HepG2 (cell line): ENCODE measurements around the gene RBPJ. TPM values are rescaled to one million over a fixed set of nuclear protein-coding genes. Genes with fewer than 3 reads are reported as not detected.

Source experiments
- ATAC-seq: fragments of 200-7000 bp; cut with Tn5 transposase; 3 replicates; pipeline ENCODE4 v1.9.1; 2020; ENCODE audit warnings: mild to moderate bottlenecking, moderate library complexity
- BruUV-seq: library from RNA; stranded (reverse); fragments of 400-500 nt; replicated peaks from 2 replicates; lab custom pipeline; 2021; lab: Mats Ljungman, UMichigan
- CTCF ChIA-PET: fragments of 300-600 bp; formaldehyde crosslinking; extraction: SDS; loops from one replicate; lab custom pipeline; 2021; ENCODE audit warnings: low total read pairs, inconsistent platforms, low intra/inter-chr PET ratio; lab: Yijun Ruan, JAX
- POLR2A ChIA-PET: fragments of 350-600 bp; sonication (Branson Sonifier 250); formaldehyde crosslinking; loops from one replicate; lab custom pipeline; 2020; ENCODE audit warnings: antibody characterized with exemption, inconsistent platforms; lab: Yijun Ruan, JAX
- DNase-seq: peaks from one replicate; pipeline ENCODE4 v3.0.0-alpha.2; 2015; ENCODE audit warnings: low spot score
- FAIRE-seq: peaks from 3 replicates; lab custom pipeline; 2011; peaks lifted over from hg19 to GRCh38; lab: Jason Lieb, UNC
- H2AFZ ChIP-seq: one replicate; pipeline ENCODE4 v1.6.1; 2011; ENCODE audit warnings: low read length, inconsistent platforms
- H3K27ac ChIP-seq: fragments of 300-600 bp; 3 replicates; pipeline ENCODE4 v1.8.0; 2011; ENCODE audit warnings: mixed run types, mild to moderate bottlenecking, mixed read lengths, low read length, inconsistent platforms; ENCODE audit not compliant: insufficient read depth; ENCODE audit errors: extremely low read length
- H3K27me3 ChIP-seq, 2 experiments: fragments of 200-600 bp in 1 of 2; 2 replicates in 1 of 2; 3 replicates in 1 of 2; pipeline versions ENCODE4 v1.6.0 to v1.8.0; 2011; ENCODE audit warnings: low read length in 2 of 2, mild to moderate bottlenecking in 2 of 2, moderate library complexity in 2 of 2, inconsistent platforms in 1 of 2; ENCODE audit not compliant: insufficient read depth in 2 of 2, control insufficient read depth in 1 of 2
- H3K36me3 ChIP-seq, 2 experiments: fragments of 200-600 bp in 1 of 2; replicated peaks in 1 of 2; 2 replicates in 1 of 2; 3 replicates in 1 of 2; pipeline versions ENCODE4 v1.5.1 to v1.8.0; 2011; ENCODE audit warnings: low read length in 2 of 2, inconsistent platforms in 1 of 2; ENCODE audit not compliant: insufficient read depth in 2 of 2, control insufficient read depth in 1 of 2
- H3K4me1 ChIP-seq: 2 replicates; pipeline ENCODE4 v1.5.1; 2012; ENCODE audit warnings: low read length, inconsistent platforms; ENCODE audit not compliant: insufficient read depth
- H3K4me2 ChIP-seq: 2 replicates; pipeline ENCODE4 v1.6.0; 2011; ENCODE audit warnings: low read depth, low read length, inconsistent platforms
- H3K4me3 ChIP-seq, 3 experiments: fragments of 200-600 bp in 1 of 3; sonication (generic), shearing (Covaris generic) in 1 of 3; replicated peaks in 1 of 3; 2 replicates each; pipeline ENCODE4 v1.5.1; 2011 to 2016; ENCODE audit warnings: low read length in 3 of 3, inconsistent platforms in 2 of 3, low read depth in 2 of 3, mild to moderate bottlenecking in 2 of 3, control low read depth in 1 of 3, mixed read lengths in 1 of 3; ENCODE audit not compliant: insufficient read depth in 1 of 3
- H3K79me2 ChIP-seq: one replicate; pipeline ENCODE4 v1.6.1; 2011; ENCODE audit warnings: low read length, inconsistent platforms; ENCODE audit not compliant: insufficient read depth
- H3K9ac ChIP-seq: 2 replicates; pipeline ENCODE4 v1.6.0; 2011; ENCODE audit warnings: mild to moderate bottlenecking, low read depth, low read length, inconsistent platforms; ENCODE audit not compliant: insufficient read depth
- H3K9me3 ChIP-seq: 2 replicates; pipeline ENCODE4 v1.5.1; 2012; ENCODE audit warnings: mild to moderate bottlenecking, low read length
- H4K20me1 ChIP-seq: 2 replicates; pipeline ENCODE4 v1.6.0; 2011; ENCODE audit warnings: inconsistent platforms, mild to moderate bottlenecking, low read length, moderate library complexity; ENCODE audit not compliant: insufficient read depth
- FOXP1 ChIP-seq, 2 experiments: fragments of 450-650 bp in 1 of 2; IDR thresholded peaks; 2 replicates each; pipeline ENCODE4 v1.6.1; 2017 to 2018; ENCODE audit warnings: antibody characterized with exemption in 1 of 2
- SRY ChIP-seq: sonication (generic); formaldehyde crosslinking; IDR thresholded peaks from 2 replicates; pipeline ENCODE4 v1.8.0; 2022; ENCODE audit warnings: mild to moderate bottlenecking, missing genetic modification reagents
- WGBS: methylation state at CpG from one replicate; pipeline ENCODE4 v1.1.6; 2017; ENCODE audit warnings: low lambda C conversion rate; 5-methylcytosine and 5-hydroxymethylcytosine counted together
- in situ Hi-C: cut with HindIII; loops from 2 replicates; pipeline ENCODE4 v1.10.0; 2017; ENCODE audit warnings: low pct_unique_long_range_greater_than_20kb; ENCODE audit not compliant: extremely low pct_ligation_motif_present
- intact Hi-C: fragments of 100-400 bp; cut with micrococcal nuclease; formaldehyde crosslinking; loops from one replicate; pipeline ENCODE4 v1.10.0; 2022; ENCODE audit not compliant: unreplicated experiment
- polyA plus RNA-seq, 8 experiments: library from polyadenylated mRNA; depleted of rRNA in 3 of 8; stranded (reverse) in 7 of 8; unstranded in 1 of 8; fragments of >200 nt; fragmentation: Illumina TruSeq in 4 of 8; extraction: Trizol in 4 of 8; gene quantifications; 2 replicates each; pipeline versions ENCODE4 v1.2.1 to v1.2.3, GENCODE V29; 2011 to 2016; ENCODE audit warnings: low read depth in 4 of 8, missing spikeins in 1 of 8, mixed read lengths in 1 of 8; ENCODE audit not compliant: insufficient read depth in 1 of 8
- total RNA-seq, 5 experiments: library from RNA; depleted of rRNA; stranded (reverse); fragments of >200 nt; fragmentation: Illumina TruSeq; extraction: Trizol; gene quantifications; 2 replicates each; pipeline ENCODE4 v1.2.3, GENCODE V29; 2016; ENCODE audit warnings: low read depth in 1 of 5
- TF ChIP-seq, protein P1 (sequence below): sonication (generic); formaldehyde crosslinking; IDR thresholded peaks from 2 replicates; pipeline ENCODE4 v1.4.0; 2020; ENCODE audit warnings: missing genetic modification reagents; ENCODE audit errors: not compliant biosample characterization
- TF ChIP-seq, protein P2 (sequence below): sonication (generic); formaldehyde crosslinking; IDR thresholded peaks from 2 replicates; pipeline ENCODE4 v1.4.0; 2020; ENCODE audit warnings: mild to moderate bottlenecking, missing genetic modification reagents, borderline replicate concordance
- TF ChIP-seq, protein P3 (sequence below): sonication (generic); formaldehyde crosslinking; IDR thresholded peaks from 2 replicates; pipeline ENCODE4 v1.8.0; 2022; ENCODE audit warnings: missing genetic modification reagents, mild to moderate bottlenecking, inconsistent platforms, borderline replicate concordance
- TF ChIP-seq, protein P4 (sequence below): fragments of 450-650 bp; IDR thresholded peaks from 2 replicates; pipeline ENCODE4 v1.6.1; 2016

RBPJ gene
- total and polyA plus RNA-seq, 2 of the 13 experiments (the other 11 are each of a cell fraction or from before 2014, with no cell fraction given), result 25.9 to 33.2 TPM

DNA sequence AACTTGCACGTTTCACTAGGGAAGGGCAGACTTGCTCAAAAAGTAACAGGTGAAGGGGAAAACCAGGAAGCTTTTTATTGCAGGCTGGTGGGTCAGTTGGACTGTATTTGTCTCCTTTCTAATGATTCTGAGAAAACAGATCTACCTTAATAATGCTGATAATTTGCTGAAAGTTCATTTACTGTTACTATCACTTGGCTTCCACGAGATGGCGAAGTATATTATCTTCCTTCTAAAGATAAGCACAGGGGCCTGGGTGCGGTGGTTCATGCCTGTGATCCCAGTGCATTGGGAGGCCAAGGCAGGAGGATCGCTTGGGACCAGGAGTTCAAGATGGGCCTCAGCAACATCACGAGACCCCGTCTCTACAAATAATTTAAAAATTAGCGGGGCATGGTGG is 153.1 kb downstream of the RBPJ start (continued):
- TF ChIP-seq, protein P1, sequence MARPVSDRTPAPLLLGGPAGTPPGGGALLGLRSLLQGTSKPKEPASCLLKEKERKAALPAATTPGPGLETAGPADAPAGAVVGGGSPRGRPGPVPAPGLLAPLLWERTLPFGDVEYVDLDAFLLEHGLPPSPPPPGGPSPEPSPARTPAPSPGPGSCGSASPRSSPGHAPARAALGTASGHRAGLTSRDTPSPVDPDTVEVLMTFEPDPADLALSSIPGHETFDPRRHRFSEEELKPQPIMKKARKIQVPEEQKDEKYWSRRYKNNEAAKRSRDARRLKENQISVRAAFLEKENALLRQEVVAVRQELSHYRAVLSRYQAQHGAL (CRISPR knock-in tag), result no peak
- TF ChIP-seq SRY (CRISPR knock-in tag), result no peak
- TF ChIP-seq, protein P2, sequence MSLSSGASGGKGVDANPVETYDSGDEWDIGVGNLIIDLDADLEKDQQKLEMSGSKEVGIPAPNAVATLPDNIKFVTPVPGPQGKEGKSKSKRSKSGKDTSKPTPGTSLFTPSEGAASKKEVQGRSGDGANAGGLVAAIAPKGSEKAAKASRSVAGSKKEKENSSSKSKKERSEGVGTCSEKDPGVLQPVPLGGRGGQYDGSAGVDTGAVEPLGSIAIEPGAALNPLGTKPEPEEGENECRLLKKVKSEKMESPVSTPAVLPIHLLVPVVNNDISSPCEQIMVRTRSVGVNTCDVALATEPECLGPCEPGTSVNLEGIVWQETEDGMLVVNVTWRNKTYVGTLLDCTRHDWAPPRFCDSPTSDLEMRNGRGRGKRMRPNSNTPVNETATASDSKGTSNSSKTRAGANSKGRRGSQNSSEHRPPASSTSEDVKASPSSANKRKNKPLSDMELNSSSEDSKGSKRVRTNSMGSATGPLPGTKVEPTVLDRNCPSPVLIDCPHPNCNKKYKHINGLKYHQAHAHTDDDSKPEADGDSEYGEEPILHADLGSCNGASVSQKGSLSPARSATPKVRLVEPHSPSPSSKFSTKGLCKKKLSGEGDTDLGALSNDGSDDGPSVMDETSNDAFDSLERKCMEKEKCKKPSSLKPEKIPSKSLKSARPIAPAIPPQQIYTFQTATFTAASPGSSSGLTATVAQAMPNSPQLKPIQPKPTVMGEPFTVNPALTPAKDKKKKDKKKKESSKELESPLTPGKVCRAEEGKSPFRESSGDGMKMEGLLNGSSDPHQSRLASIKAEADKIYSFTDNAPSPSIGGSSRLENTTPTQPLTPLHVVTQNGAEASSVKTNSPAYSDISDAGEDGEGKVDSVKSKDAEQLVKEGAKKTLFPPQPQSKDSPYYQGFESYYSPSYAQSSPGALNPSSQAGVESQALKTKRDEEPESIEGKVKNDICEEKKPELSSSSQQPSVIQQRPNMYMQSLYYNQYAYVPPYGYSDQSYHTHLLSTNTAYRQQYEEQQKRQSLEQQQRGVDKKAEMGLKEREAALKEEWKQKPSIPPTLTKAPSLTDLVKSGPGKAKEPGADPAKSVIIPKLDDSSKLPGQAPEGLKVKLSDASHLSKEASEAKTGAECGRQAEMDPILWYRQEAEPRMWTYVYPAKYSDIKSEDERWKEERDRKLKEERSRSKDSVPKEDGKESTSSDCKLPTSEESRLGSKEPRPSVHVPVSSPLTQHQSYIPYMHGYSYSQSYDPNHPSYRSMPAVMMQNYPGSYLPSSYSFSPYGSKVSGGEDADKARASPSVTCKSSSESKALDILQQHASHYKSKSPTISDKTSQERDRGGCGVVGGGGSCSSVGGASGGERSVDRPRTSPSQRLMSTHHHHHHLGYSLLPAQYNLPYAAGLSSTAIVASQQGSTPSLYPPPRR, result no peak
- TF ChIP-seq FOXP1 (IDR thresholded peaks at IDR 0.05), result no peak
- no peak for TF ChIP-seq FOXP1 (CRISPR knock-in tag; IDR thresholded peaks at IDR 0.05)

DNA sequence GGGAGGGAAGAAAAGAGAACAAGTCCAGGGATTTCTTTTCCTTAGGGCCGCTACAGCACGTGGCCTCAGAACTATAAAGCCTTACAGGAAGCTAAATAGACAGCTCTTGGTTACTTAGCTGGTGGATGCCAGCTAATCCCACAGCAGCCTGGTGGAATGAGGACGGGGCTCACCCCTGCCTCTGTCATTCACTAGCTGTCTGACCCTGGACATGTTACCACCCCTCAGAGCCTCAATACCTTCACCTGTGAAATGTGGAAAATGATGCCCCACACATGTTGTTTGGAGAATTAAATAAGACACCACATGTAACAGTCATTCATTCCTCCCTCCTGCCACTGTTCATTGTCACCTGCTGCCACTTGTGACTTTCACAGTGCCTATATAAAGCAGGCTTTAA is 153.7 kb downstream of the RBPJ start:
- Histone ChIP-seq H3K79me2 (no peaks in the 10 kb centered on the region), H3K27ac (no peak overlapping the region), H3K9ac (no peak overlapping the region), H3K4me2 (no peak overlapping the region), H3K4me1 (no peaks in the 10 kb centered on the region), H2AFZ (no peak overlapping the region), H3K36me3 (no peaks in the 10 kb centered on the region), H3K4me3 (no peak overlapping the region), H3K27me3 (0 out of 5 replicates have a peak, but pooled peaks cover 0 to 5% of the 10 kb centered on the region in 2 experiments), H3K9me3 (no peaks in the 10 kb centered on the region)
- FAIRE-seq, result no peak
- no peak for ATAC-seq
- in situ Hi-C loops (loop anchor here (10.0 kb wide), 1 partner anchor 540 kb away; no protein-coding TSS in a partner anchor), intact Hi-C loops (loop anchor here (5.0 kb wide), 1 partner anchor 538 kb away; no protein-coding TSS in a partner anchor)
- no TSS peak for BruUV-seq
- 25% methylated on average over 3 of the region's 3 CpGs for WGBS
- ChIA-PET CTCF (interaction anchor here (1.1 kb wide), 2 partner anchors 245 to 536 kb away, joined by 3 to 5 read pairs; no protein-coding TSS in a partner anchor), POLR2A (no interaction called here)
- DNase-seq, result no peak
- TF ChIP-seq, protein P3, sequence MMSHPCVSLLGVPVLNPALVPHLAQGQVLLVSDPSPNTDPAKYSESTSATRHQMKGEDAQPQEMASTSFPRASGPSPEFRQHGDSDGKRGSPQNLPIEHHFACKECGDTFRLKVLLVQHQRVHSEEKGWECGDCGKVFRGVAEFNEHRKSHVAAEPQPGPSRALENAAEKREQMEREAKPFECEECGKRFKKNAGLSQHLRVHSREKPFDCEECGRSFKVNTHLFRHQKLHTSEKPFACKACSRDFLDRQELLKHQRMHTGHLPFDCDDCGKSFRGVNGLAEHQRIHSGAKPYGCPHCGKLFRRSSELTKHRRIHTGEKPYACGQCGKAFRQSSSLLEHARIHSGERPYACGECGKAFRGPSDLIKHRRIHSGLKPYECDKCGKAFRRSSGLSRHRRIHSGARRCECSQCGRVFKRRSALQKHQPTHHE (CRISPR knock-in tag), result no peak
- TF ChIP-seq, protein P4, sequence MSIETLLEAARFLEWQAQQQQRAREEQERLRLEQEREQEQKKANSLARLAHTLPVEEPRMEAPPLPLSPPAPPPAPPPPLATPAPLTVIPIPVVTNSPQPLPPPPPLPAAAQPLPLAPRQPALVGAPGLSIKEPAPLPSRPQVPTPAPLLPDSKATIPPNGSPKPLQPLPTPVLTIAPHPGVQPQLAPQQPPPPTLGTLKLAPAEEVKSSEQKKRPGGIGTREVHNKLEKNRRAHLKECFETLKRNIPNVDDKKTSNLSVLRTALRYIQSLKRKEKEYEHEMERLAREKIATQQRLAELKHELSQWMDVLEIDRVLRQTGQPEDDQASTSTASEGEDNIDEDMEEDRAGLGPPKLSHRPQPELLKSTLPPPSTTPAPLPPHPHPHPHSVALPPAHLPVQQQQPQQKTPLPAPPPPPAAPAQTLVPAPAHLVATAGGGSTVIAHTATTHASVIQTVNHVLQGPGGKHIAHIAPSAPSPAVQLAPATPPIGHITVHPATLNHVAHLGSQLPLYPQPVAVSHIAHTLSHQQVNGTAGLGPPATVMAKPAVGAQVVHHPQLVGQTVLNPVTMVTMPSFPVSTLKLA, result peak; percentile 36; the same call in 1 of the 2 replicates
- TF ChIP-seq, all 625 proteins: peak for 1
- no peaks in the 10 kb centered on the region for H4K20me1 ChIP-seq
